ENCODE data around the gene FMNL2.

Gene FMNL2

GRCh38 chr2:152425765-152426727 lies 91.1 kb downstream of the FMNL2 start:
- DNase-seq, result no peak

GRCh38 chr2:152426801-152427200 lies 91.8 kb downstream of the FMNL2 start:
- DNase-seq, result no peak

DNA sequence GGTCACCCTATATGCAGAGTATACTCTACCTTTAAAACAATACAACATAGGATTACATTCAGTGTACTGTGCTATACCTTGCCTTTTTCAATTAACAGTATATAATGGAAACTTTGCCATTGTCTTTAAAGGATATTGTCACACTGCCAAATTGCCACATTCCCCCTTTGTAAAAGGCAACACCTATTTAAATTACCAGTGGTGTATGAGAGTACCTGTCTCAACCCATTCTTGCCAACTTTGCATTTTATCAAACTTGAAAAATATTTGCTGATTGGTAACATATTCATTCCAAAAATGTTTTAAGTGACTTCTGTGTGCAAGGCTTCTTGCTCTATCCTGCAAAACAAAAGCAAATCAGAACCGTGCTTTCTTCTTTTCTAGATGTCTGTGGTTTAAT lies 92.9 kb downstream of the FMNL2 start:
- DNase-seq, result no peak

- DNase-seq, result peak in 1 of 51 donors; percentile 23
Observed at GRCh38 chr2:152428800-152429582, 94.0 kb downstream of the FMNL2 start.

- no peak for DNase-seq
Observed at GRCh38 chr2:152430876-152431275, 95.9 kb downstream of the FMNL2 start.

GRCh38 chr2:152431370-152432098 lies 96.6 kb downstream of the FMNL2 start:
- DNase-seq, result no peak

- no peak for DNase-seq
Observed at GRCh38 chr2:152432206-152432653, 97.3 kb downstream of the FMNL2 start.

DNA sequence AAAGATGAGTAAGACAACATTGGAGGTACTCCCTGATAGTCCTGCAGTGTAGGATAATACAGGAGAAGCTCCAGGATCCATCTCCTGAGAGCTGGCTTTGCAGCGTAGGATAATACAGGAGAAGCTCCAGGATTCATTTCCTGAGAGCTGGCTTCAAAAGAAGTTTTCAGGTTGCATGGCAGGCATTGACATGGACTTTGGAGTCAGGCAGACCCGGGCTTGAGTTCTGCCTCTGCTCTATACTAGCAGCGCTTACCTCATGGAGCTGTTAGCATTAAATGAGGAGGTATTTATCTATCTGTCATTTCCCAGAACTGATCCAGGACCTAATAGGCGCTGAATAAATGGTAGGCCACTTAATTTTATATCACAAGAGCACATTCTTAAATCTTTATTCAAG lies 97.8 kb downstream of the FMNL2 start:
- no peak for DNase-seq

- no peak for DNase-seq
Observed at GRCh38 chr2:152433289-152433688, 98.3 kb downstream of the FMNL2 start.

DNA sequence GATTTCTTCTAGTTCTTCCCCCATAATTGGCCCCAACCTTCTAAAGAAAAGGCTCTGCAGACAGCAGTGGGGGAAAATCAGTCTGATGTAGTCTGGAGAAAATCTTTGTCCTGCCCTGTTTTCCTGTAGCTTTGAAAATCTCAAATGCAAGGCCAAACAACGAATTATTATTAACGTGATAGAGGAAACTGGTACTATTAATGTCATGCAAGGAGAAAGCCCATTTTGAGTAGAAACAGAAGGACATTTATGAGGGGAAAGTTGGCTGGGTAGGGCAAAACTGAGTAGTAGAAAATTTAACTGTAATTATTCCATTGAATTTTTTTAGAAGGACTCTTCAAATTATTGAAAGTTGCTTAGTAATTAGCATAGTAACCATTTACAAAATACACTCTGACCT lies 98.8 kb downstream of the FMNL2 start:
- DNase-seq, result no peak

DNA sequence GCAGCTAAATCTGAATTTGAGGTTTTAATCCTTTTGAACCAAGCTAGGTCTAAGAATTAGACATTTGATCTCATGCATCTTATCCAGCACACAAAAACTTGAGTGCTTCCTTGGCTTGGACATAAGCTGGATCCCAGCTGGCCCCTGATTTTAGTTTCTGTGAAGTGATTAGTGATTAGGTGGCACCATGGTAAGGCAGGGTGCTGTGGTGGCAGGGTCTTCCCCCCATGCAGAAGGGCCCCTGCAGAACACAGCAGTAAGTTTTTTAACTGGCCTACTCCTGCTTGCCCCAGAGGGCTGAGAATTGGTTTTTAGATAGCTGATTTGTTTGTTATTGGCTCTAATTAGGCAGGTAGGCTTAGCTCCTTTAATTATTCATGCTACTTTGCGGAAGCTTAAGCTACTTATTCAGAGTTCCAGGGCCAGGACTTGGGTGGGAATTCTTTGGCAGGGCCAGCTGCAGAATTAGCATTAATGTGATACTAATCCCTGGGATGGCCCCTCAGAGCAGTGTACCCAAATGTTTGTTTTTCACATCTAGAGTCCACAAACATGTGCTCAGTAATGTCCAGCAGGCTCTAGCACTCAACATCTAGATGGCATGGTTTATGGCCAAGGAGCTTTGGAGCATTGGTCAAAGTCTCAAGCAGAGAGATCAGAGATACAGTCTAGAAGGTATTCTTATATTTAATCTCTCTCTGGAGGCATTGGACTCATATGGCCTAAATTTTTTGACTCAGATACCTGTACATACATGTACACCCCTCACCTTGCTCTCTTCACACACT lies 99.6 kb downstream of the FMNL2 start:
- DNase-seq, result no peak

DNA sequence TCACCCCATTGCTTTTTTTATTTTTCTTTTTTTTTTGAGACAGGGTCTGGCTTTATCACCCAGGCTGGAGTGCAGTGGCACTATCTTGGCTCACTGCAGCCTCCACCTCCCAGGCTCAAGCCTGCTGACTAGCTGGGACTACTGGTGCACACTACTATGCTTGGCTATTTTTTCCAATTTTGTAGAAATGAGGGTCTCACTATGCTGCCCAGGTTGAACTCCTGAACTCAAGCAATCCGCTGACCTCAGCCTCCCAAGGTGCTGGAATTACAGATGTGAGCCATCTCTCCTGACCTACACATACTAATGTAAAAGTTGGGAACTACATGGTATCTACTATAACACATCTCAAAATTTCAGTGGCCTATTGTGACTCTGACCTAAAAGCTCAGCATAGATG lies 101.2 kb downstream of the FMNL2 start:
- DNase-seq, result no peak

- no peak for DNase-seq
Observed at GRCh38 chr2:152437276-152438108, 102.5 kb downstream of the FMNL2 start.

DNA sequence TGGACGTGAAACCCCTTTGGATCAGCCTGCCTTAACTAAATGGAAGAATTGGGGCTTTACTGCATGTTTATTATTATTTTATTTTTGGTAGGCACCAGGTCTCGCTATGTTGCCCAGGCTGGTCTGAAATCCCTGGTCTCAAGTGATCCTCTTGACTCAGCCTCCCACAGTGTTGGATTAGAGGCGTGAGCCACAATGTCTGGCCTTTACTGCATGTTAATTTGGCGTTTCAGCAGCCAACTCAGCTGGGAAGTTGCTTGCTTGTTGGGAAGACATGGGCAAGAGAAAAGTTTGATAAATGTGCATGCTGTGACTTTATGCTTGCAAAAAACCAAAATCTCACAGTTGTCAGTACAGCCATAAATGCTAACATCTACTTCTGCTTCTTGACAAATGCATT lies 105.1 kb downstream of the FMNL2 start:
- DNase-seq, result no peak

- no peak for DNase-seq
Observed at GRCh38 chr2:152440460-152440859, 105.5 kb downstream of the FMNL2 start.

DNA sequence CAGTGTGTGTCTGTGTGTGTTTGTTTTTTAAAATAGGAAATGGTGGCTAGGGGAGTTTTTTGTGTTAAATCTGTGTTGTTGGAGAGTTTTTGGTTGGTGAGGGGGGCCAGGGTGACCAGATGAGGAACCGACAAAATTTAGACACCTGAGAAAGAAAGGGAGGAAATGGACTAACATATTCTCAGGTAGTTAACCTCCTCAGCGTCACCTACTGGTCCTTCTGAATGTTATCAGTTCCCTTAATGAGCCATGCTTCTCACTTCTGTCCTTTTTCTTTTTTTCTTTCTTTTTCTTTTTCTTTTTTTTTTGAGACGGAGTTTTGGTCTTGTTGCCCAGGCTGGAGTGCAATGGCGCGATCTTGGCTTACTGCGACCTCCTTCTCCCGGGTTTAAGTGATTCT lies 107.0 kb downstream of the FMNL2 start:
- no peak for DNase-seq

DNA sequence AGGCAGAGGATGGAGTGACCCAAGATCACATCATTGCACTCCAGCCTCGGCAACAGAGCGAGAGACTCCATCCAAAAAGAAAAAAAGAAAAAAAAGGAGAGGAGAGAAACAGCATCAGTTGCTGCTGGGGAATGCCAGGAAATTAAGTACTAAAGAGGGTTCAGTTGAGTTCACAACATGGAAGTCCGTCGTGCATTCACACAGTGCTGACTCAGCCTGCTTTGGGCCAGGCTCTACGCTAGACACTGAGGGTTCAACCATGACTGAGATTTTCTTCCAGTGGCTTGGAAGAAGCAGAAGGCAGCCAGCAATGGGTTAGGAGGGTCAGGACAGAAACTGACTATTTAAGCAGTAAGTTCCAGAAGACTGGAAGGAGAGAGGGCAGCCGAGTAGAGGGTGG lies 108.8 kb downstream of the FMNL2 start:
- DNase-seq, result peak in 13 of 51 donors; percentile 16 to 49 (median 32)

GRCh38 chr2:152444448-152444847 lies 109.5 kb downstream of the FMNL2 start:
- no peak for DNase-seq

- no peak for DNase-seq
Observed at GRCh38 chr2:152445375-152445774, 110.4 kb downstream of the FMNL2 start.

DNA sequence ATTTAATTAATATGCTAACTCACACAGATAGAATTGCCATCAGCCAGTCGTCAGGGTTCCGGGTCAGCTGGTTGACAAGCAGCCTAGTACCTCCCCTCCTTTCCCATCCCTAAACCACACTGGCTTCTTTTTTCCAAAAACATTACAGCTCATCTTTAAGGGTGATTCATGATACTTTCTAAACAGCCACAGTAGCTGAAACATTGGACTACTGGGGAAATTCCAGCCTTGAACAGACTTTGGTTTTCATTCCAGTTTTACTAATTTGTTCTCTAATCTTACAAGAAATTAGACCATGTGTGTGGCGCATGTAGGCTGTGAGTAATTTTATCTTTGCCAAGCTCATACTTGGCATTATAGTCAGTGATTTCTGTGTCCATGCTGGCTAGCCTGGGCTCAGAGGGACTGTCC lies 110.8 kb downstream of the FMNL2 start:
- DNase-seq, result peak in 8 of 51 donors; percentile 13 to 61 (median 33)
